SKM-1 (cell line): ENCODE results near the gene DNM2.
A peak's percentile ranks its signal among the peaks of the same experiment; 100 is the strongest.

Experiments used
- DNase-seq: peaks from one replicate; lab custom pipeline; 2025; ENCODE audit not compliant: unreplicated experiment; lab: John Stamatoyannopoulos, UW

The DNM2 gene

GRCh38 chr19:10811391-10812111 is 93.7 kb downstream of the DNM2 start:
- no peak for DNase-seq

GRCh38 chr19:10812196-10812595 is 94.3 kb downstream of the DNM2 start:
- no peak for DNase-seq

- peak; percentile 84 for DNase-seq
Observed at GRCh38 chr19:10812902-10813404, 95.1 kb downstream of the DNM2 start.

- no peak for DNase-seq
Observed at GRCh38 chr19:10815007-10815536, 97.2 kb downstream of the DNM2 start.

GRCh38 chr19:10815969-10816644 is 98.2 kb downstream of the DNM2 start:
- no peak for DNase-seq

- DNase-seq: no peak
Observed at GRCh38 chr19:10816691-10817090, 98.8 kb downstream of the DNM2 start.

- DNase-seq: no peak
Observed at GRCh38 chr19:10817291-10818038, 99.6 kb downstream of the DNM2 start.

- no peak for DNase-seq
Observed at GRCh38 chr19:10818301-10819123, 100.6 kb downstream of the DNM2 start.

- DNase-seq: no peak
Observed at GRCh38 chr19:10819124-10820060, 101.5 kb downstream of the DNM2 start.

GRCh38 chr19:10820173-10820572 is 102.3 kb downstream of the DNM2 start:
- DNase-seq: no peak

GRCh38 chr19:10823690-10824089 is 105.8 kb downstream of the DNM2 start:
- no peak for DNase-seq

- DNase-seq: no peak
Observed at GRCh38 chr19:10826231-10826630, 108.4 kb downstream of the DNM2 start.

GRCh38 chr19:10826846-10827245 is 109.0 kb downstream of the DNM2 start:
- no peak for DNase-seq

GRCh38 chr19:10828981-10829821 is 111.3 kb downstream of the DNM2 start:
- DNase-seq: no peak

- no peak for DNase-seq
Observed at GRCh38 chr19:10829967-10830366, 112.1 kb downstream of the DNM2 start.

GRCh38 chr19:10830370-10830769 is 112.5 kb downstream of the DNM2 start:
- no peak for DNase-seq

GRCh38 chr19:10830931-10831779 is 113.3 kb downstream of the DNM2 start:
- no peak for DNase-seq
